NCI-H526 treated with DMSO at 0.1 percent for 48 hours (cell line): Measurements from ENCODE around the gene SLC12A3.

Experiments
- DNase-seq: peaks from one replicate; lab custom pipeline; 2025; lab: John Stamatoyannopoulos, UW

SLC12A3 gene

GRCh38 chr16:56889206-56889605, 24.2 kb downstream of the SLC12A3 start:
- DNase-seq = no peak

GRCh38 chr16:56891685-56892084, 26.7 kb downstream of the SLC12A3 start:
- no peak for DNase-seq

- no peak for DNase-seq
Observed at GRCh38 chr16:56892705-56893104, 27.7 kb downstream of the SLC12A3 start.

GRCh38 chr16:56894331-56894917, 29.4 kb downstream of the SLC12A3 start:
- DNase-seq = no peak

GRCh38 chr16:56895813-56896212, 30.8 kb downstream of the SLC12A3 start:
- DNase-seq = no peak

GRCh38 chr16:56896244-56896643, 31.2 kb downstream of the SLC12A3 start:
- DNase-seq = no peak

- DNase-seq = no peak
Observed at GRCh38 chr16:56897026-56897799, 32.2 kb downstream of the SLC12A3 start.

- DNase-seq = no peak
Observed at GRCh38 chr16:56898847-56899246, 33.8 kb downstream of the SLC12A3 start.

GRCh38 chr16:56903866-56904265, 38.9 kb downstream of the SLC12A3 start:
- DNase-seq = no peak

- DNase-seq = no peak
Observed at GRCh38 chr16:56907401-56907800, 42.4 kb downstream of the SLC12A3 start.

GRCh38 chr16:56909527-56909979, 44.5 kb downstream of the SLC12A3 start:
- no peak for DNase-seq

- no peak for DNase-seq
Observed at GRCh38 chr16:56910112-56910511, 45.1 kb downstream of the SLC12A3 start.

- no peak for DNase-seq
Observed at GRCh38 chr16:56910654-56911539, 45.9 kb downstream of the SLC12A3 start.

GRCh38 chr16:56911771-56912571, 47.0 kb downstream of the SLC12A3 start:
- DNase-seq = no peak

GRCh38 chr16:56912746-56913708, 48.0 kb downstream of the SLC12A3 start:
- no peak for DNase-seq

- no peak for DNase-seq
Observed at GRCh38 chr16:56914896-56915295, 49.9 kb downstream of the SLC12A3 start.

GRCh38 chr16:56915336-56916119, 50.5 kb downstream of the SLC12A3 start:
- no peak for DNase-seq

- DNase-seq = no peak
Observed at GRCh38 chr16:56916571-56917403, 51.8 kb downstream of the SLC12A3 start.

GRCh38 chr16:56918467-56919012, 53.5 kb downstream of the SLC12A3 start:
- DNase-seq = no peak
